HCT116 (cell line): ENCODE measurements around the gene KCNB1. TPM values are rescaled to one million over a fixed set of nuclear protein-coding genes. Genes with fewer than 3 reads are reported as not detected.

Experiments used
- ATAC-seq: fragments of 200-7000 bp; cut with Tn5 transposase; 2 replicates; pipeline ENCODE4 v1.9.1; 2020; ENCODE audit warnings: mild to moderate bottlenecking, moderate library complexity
- BruUV-seq: library from RNA; stranded (reverse); fragments of 400-500 nt; replicated peaks from 2 replicates; lab custom pipeline; 2021; lab: Mats Ljungman, UMichigan
- CTCF ChIA-PET: fragments of 300-600 bp; sonication (Branson Sonifier 250); formaldehyde crosslinking; loops from one replicate; lab custom pipeline; 2021; ENCODE audit warnings: antibody characterized with exemption; lab: Charles Lee
- POLR2A ChIA-PET: fragments of 300-600, 350-600 bp; sonication (Branson Sonifier 250); formaldehyde crosslinking; loops from one replicate; lab custom pipeline; 2021; ENCODE audit warnings: antibody characterized with exemption; lab: Charles Lee
- RAD21 ChIA-PET, 2 experiments: fragments of 300-600 bp; sonication (Branson Sonifier 250); formaldehyde crosslinking; loops; one replicate each; lab custom pipeline; 2023; ENCODE audit warnings: low total read pairs in 2 of 2; ENCODE audit not compliant: uncharacterized antibody in 2 of 2, unreplicated experiment in 2 of 2, low non-redundant PET in 1 of 2; lab: Charles Lee
- DNase-seq: peaks from one replicate; pipeline ENCODE4 v3.0.0-alpha.2; 2010; ENCODE audit warnings: low read depth, low spot score
- H2AFZ ChIP-seq: fragments of 200-600 bp; shearing (Covaris generic), sonication (generic); 2 replicates; pipeline ENCODE4 v1.6.1; 2017; ENCODE audit warnings: low read depth, mixed run types, mixed read lengths, antibody characterized with exemption, low read length; ENCODE audit not compliant: poor library complexity, severe bottlenecking
- H3K27ac ChIP-seq: 2 replicates; pipeline ENCODE4 v1.5.1; 2012; ENCODE audit warnings: low read depth, low read length
- H3K27me3 ChIP-seq: fragments of 200-600 bp; sonication (generic); 2 replicates; pipeline ENCODE4 v1.6.1; 2016; ENCODE audit warnings: mixed run types, low read length, mixed read lengths; ENCODE audit not compliant: insufficient read depth
- H3K36me3 ChIP-seq, 2 experiments: fragments of 200-500 bp in 1 of 2; fragments of 200-600 bp in 1 of 2; sonication (Bioruptor generic) in 1 of 2; sonication (generic) in 1 of 2; 2 replicates each; pipeline versions ENCODE4 v1.5.1 to v1.6.1; 2014 to 2016; ENCODE audit warnings: low read length in 2 of 2, inconsistent platforms in 1 of 2, mixed read lengths in 1 of 2, mixed run types in 1 of 2; ENCODE audit not compliant: insufficient read depth in 2 of 2, control insufficient read depth in 1 of 2
- H3K4me1 ChIP-seq, 2 experiments: fragments of 200-600 bp in 1 of 2; sonication (generic) in 1 of 2; 2 replicates each; pipeline versions ENCODE4 v1.5.1 to v1.6.1; 2012 to 2017; ENCODE audit warnings: low read length in 2 of 2, inconsistent platforms in 1 of 2, mild to moderate bottlenecking in 1 of 2, mixed read lengths in 1 of 2, mixed run types in 1 of 2, moderate library complexity in 1 of 2; ENCODE audit not compliant: insufficient read depth in 2 of 2, control insufficient read depth in 1 of 2
- H3K4me2 ChIP-seq: fragments of 200-600 bp; sonication (generic); 2 replicates; pipeline ENCODE4 v1.6.1; 2017; ENCODE audit warnings: mixed run types, low read length, mixed read lengths
- H3K4me3 ChIP-seq, 2 experiments: fragments of 200-600 bp in 1 of 2; sonication (generic) in 1 of 2; replicated peaks in 1 of 2; 2 replicates each; pipeline ENCODE4 v1.5.1; 2011 to 2016; ENCODE audit warnings: low read length in 2 of 2, control low read depth in 1 of 2, low read depth in 1 of 2, mild to moderate bottlenecking in 1 of 2, mixed read lengths in 1 of 2, mixed run types in 1 of 2
- H3K79me2 ChIP-seq: fragments of 200-600 bp; sonication (generic); 2 replicates; pipeline ENCODE4 v1.6.1; 2017; ENCODE audit warnings: mild to moderate bottlenecking, mixed run types, low read length, moderate library complexity, mixed read lengths; ENCODE audit not compliant: insufficient read depth
- H3K9ac ChIP-seq: fragments of 200-600 bp; sonication (generic); 2 replicates; pipeline ENCODE4 v1.6.1; 2016; ENCODE audit warnings: low read length, mixed read lengths
- H3K9me2 ChIP-seq: fragments of 200-600 bp; sonication (generic), shearing (Covaris generic); 2 replicates; pipeline ENCODE4 v1.6.1; 2017; ENCODE audit warnings: mixed run types, mild to moderate bottlenecking, moderate library complexity; ENCODE audit not compliant: insufficient read depth
- H3K9me3 ChIP-seq, 2 experiments: fragments of 200-500 bp in 1 of 2; fragments of 200-600 bp in 1 of 2; sonication (Bioruptor generic) in 1 of 2; sonication (generic) in 1 of 2; 2 replicates each; pipeline ENCODE4 v1.6.1; 2014 to 2017; ENCODE audit warnings: low read length in 2 of 2, mixed read lengths in 2 of 2, inconsistent platforms in 1 of 2, low read depth in 1 of 2, mild to moderate bottlenecking in 1 of 2, mixed run types in 1 of 2, moderate library complexity in 1 of 2; ENCODE audit not compliant: control insufficient read depth in 1 of 2, insufficient read depth in 1 of 2
- H4K20me1 ChIP-seq: fragments of 200-600 bp; sonication (generic), shearing (Covaris generic); 2 replicates; pipeline ENCODE4 v1.6.1; 2017; ENCODE audit warnings: mixed run types, mild to moderate bottlenecking, moderate library complexity; ENCODE audit not compliant: insufficient read depth
- CEBPB ChIP-seq: IDR thresholded peaks from 2 replicates; pipeline ENCODE4 v1.6.1; 2012; ENCODE audit warnings: low read depth
- ELF1 ChIP-seq: IDR thresholded peaks from 2 replicates; pipeline ENCODE4 v1.6.1; 2012; ENCODE audit warnings: low read depth, borderline replicate concordance
- EZH2 ChIP-seq: fragments of 200-600 bp; sonication (generic); IDR thresholded peaks from 2 replicates; pipeline ENCODE4 v1.6.1; 2017; ENCODE audit warnings: antibody characterized with exemption, mixed run types
- FOSL1 ChIP-seq: IDR thresholded peaks from 2 replicates; pipeline ENCODE4 v1.6.1; 2012; ENCODE audit warnings: low read depth
- JUND ChIP-seq: IDR thresholded peaks from 2 replicates; pipeline ENCODE4 v1.6.1; 2012
- POLR2A ChIP-seq: IDR thresholded peaks from 2 replicates; pipeline ENCODE4 v1.7.0; 2011; ENCODE audit warnings: borderline replicate concordance; ENCODE audit not compliant: insufficient read depth, insufficient read length; ENCODE audit errors: extremely low read depth
- RAD21 ChIP-seq: IDR thresholded peaks from 2 replicates; pipeline ENCODE4 v1.6.1; 2012; ENCODE audit warnings: low read depth, mild to moderate bottlenecking
- SP1 ChIP-seq: IDR thresholded peaks from 2 replicates; pipeline ENCODE4 v1.6.1; 2012; ENCODE audit warnings: low read depth
- TCF7L2 ChIP-seq: IDR thresholded peaks from 2 replicates; pipeline ENCODE4 v1.7.0; 2011; ENCODE audit warnings: borderline replicate concordance, inconsistent platforms; ENCODE audit not compliant: insufficient read depth, insufficient read length; ENCODE audit errors: extremely low read depth
- YY1 ChIP-seq: IDR thresholded peaks from 2 replicates; pipeline ENCODE4 v1.6.1; 2011; ENCODE audit warnings: low read length, low read depth, moderate library complexity, mild to moderate bottlenecking; ENCODE audit not compliant: insufficient replicate concordance; ENCODE audit errors: extremely low read depth
- ZFX ChIP-seq: fragments of 450-650 bp; IDR thresholded peaks from 2 replicates; pipeline ENCODE4 v1.6.1; 2017
- intact Hi-C: fragments of 100-400 bp; cut with micrococcal nuclease; formaldehyde crosslinking; loops from 2 replicates; pipeline ENCODE4 v1.10.0; 2022
- total RNA-seq: library from RNA; stranded (reverse); gene quantifications from one replicate; pipeline ENCODE4 v1.2.1, GENCODE V29; 2021; ENCODE audit not compliant: unreplicated experiment
- TF ChIP-seq, protein P1 (sequence below): IDR thresholded peaks from 2 replicates; pipeline ENCODE4 v1.6.1; 2012
- TF ChIP-seq, protein P2 (sequence below): IDR thresholded peaks from 2 replicates; pipeline ENCODE4 v1.6.1; 2012; ENCODE audit warnings: low read depth
- TF ChIP-seq, protein P3 (sequence below): IDR thresholded peaks from 2 replicates; pipeline ENCODE4 v1.6.1; 2012

KCNB1 gene
- total RNA-seq, 1 experiment from 2014 or later = 0.79 TPM

DNA sequence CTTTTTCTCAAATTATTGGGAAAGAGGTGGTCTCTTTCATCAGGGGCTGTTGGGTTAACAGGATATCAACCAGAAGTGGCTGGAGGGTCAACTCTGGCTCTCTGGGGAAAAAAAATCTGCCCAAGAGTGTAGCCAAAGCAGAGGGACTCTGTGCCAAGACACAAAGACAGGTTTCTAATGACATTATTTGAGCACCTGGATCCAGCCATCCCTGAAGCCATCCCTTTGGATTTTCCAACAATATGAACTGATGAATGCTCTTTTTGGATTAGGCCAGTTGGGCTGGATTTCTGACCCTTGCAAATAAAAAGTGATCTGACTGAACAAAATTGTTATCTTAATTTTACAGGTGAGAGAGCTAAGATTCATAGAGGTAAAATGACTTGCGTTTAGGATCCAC is 88.7 kb downstream of the KCNB1 start:
- H3K36me3 ChIP-seq = no peaks in the 10 kb centered on the region

More for the DNA sequence above, 88.7 kb downstream of the KCNB1 start:
- intact Hi-C loops = no loop called here
- TF ChIP-seq TCF7L2 (no peak), EZH2 (no peak), ZFX (no peak), RAD21 (no peak), YY1 (no peak), FOSL1 (no peak), CEBPB (no peak), SP1 (no peak), JUND (no peak), POLR2A (no peak), ELF1 (no peak)
- TF ChIP-seq, protein P1, sequence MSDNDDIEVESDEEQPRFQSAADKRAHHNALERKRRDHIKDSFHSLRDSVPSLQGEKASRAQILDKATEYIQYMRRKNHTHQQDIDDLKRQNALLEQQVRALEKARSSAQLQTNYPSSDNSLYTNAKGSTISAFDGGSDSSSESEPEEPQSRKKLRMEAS = no peak
- TF ChIP-seq, protein P2, sequence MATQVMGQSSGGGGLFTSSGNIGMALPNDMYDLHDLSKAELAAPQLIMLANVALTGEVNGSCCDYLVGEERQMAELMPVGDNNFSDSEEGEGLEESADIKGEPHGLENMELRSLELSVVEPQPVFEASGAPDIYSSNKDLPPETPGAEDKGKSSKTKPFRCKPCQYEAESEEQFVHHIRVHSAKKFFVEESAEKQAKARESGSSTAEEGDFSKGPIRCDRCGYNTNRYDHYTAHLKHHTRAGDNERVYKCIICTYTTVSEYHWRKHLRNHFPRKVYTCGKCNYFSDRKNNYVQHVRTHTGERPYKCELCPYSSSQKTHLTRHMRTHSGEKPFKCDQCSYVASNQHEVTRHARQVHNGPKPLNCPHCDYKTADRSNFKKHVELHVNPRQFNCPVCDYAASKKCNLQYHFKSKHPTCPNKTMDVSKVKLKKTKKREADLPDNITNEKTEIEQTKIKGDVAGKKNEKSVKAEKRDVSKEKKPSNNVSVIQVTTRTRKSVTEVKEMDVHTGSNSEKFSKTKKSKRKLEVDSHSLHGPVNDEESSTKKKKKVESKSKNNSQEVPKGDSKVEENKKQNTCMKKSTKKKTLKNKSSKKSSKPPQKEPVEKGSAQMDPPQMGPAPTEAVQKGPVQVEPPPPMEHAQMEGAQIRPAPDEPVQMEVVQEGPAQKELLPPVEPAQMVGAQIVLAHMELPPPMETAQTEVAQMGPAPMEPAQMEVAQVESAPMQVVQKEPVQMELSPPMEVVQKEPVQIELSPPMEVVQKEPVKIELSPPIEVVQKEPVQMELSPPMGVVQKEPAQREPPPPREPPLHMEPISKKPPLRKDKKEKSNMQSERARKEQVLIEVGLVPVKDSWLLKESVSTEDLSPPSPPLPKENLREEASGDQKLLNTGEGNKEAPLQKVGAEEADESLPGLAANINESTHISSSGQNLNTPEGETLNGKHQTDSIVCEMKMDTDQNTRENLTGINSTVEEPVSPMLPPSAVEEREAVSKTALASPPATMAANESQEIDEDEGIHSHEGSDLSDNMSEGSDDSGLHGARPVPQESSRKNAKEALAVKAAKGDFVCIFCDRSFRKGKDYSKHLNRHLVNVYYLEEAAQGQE = no peak
- TF ChIP-seq, protein P3, sequence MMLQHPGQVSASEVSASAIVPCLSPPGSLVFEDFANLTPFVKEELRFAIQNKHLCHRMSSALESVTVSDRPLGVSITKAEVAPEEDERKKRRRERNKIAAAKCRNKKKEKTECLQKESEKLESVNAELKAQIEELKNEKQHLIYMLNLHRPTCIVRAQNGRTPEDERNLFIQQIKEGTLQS = no peak
- H3K27ac ChIP-seq = no peak overlapping the region
- H4K20me1 ChIP-seq = no peaks in the 10 kb centered on the region
- ChIA-PET POLR2A (no interaction called here), CTCF (interaction anchor here (2.2 kb wide), 1 partner anchor 9 kb away, joined by 6 read pairs; no protein-coding TSS in a partner anchor), RAD21 (no interaction called here)
- no peak overlapping the region for H3K4me3 ChIP-seq
- H3K4me2 ChIP-seq = no peak overlapping the region
- H3K9ac ChIP-seq = no peak overlapping the region
- ATAC-seq (no peak), DNase-seq (no peak)
- peaks cover 2 to 8% of the 10 kb centered on the region in 2 experiments; a peak in 1 of 4 replicates for H3K4me1 ChIP-seq
- no TSS peak for BruUV-seq
- no peak overlapping the region for H2AFZ ChIP-seq
- no peaks in the 10 kb centered on the region for H3K9me2 ChIP-seq
- H3K27me3 ChIP-seq = peaks cover 10% of the 10 kb centered on the region; the same call in 1 of the 2 replicates
- no peaks in the 10 kb centered on the region for H3K79me2 ChIP-seq
- no peaks in the 10 kb centered on the region for H3K9me3 ChIP-seq
